H9 (cell line): ENCODE data around the gene ZMPSTE24. TPM values are rescaled to one million over a fixed set of nuclear protein-coding genes. Genes with fewer than 3 reads are reported as not detected.

Experiments used
- DNase-seq: peaks from one replicate; pipeline ENCODE4 v3.0.0-alpha.2; 2017
- H2AFZ ChIP-seq: one replicate; pipeline ENCODE4 v1.6.1; 2013; ENCODE audit warnings: mild to moderate bottlenecking, low read length, control low read depth, moderate library complexity
- H2AK5ac ChIP-seq: 2 replicates; pipeline ENCODE4 v1.6.1; 2013; ENCODE audit warnings: low read length, control low read depth, mixed read lengths; ENCODE audit not compliant: insufficient read length
- H2BK120ac ChIP-seq: one replicate; pipeline ENCODE4 v1.6.1; 2013; ENCODE audit warnings: low read depth, mild to moderate bottlenecking, low read length, control low read depth, inconsistent platforms; ENCODE audit not compliant: poor library complexity, severe bottlenecking
- H2BK12ac ChIP-seq: 2 replicates; pipeline ENCODE4 v1.6.1; 2013; ENCODE audit warnings: low read length, control low read depth, mixed read lengths, low read depth; ENCODE audit not compliant: insufficient read length
- H2BK15ac ChIP-seq: 2 replicates; pipeline ENCODE4 v1.6.1; 2013; ENCODE audit warnings: low read depth, low read length, control low read depth
- H2BK20ac ChIP-seq: one replicate; pipeline ENCODE4 v1.6.1; 2013; ENCODE audit warnings: low read depth, mild to moderate bottlenecking, low read length, control low read depth, inconsistent platforms; ENCODE audit not compliant: poor library complexity, severe bottlenecking
- H2BK5ac ChIP-seq: 2 replicates; pipeline ENCODE4 v1.6.1; 2013; ENCODE audit warnings: low read length, control low read depth, mixed read lengths; ENCODE audit not compliant: insufficient read length
- H3K14ac ChIP-seq: 2 replicates; pipeline ENCODE4 v1.6.1; 2013; ENCODE audit warnings: low read length, control low read depth; ENCODE audit not compliant: insufficient read depth
- H3K18ac ChIP-seq: 2 replicates; pipeline ENCODE4 v1.6.1; 2013; ENCODE audit warnings: low read depth, mild to moderate bottlenecking, mixed read lengths, low read length, control low read depth; ENCODE audit not compliant: insufficient read length
- H3K23ac ChIP-seq: 2 replicates; pipeline ENCODE4 v1.6.1; 2013; ENCODE audit warnings: low read length, control low read depth, mixed read lengths, low read depth; ENCODE audit not compliant: insufficient read length
- H3K23me2 ChIP-seq: 2 replicates; pipeline ENCODE4 v1.6.1; 2013; ENCODE audit warnings: low read depth, mild to moderate bottlenecking, mixed read lengths, low read length, control low read depth; ENCODE audit not compliant: insufficient read length, poor library complexity, severe bottlenecking
- H3K27ac ChIP-seq: 2 replicates; pipeline ENCODE4 v1.5.1; 2013; ENCODE audit warnings: low read length, control low read depth, mixed read lengths, low read depth; ENCODE audit not compliant: insufficient read length
- H3K27me3 ChIP-seq: 2 replicates; pipeline ENCODE4 v1.6.1; 2013; ENCODE audit warnings: low read length, control low read depth, inconsistent platforms; ENCODE audit not compliant: insufficient read depth
- H3K4ac ChIP-seq: 2 replicates; pipeline ENCODE4 v1.6.1; 2013; ENCODE audit warnings: low read depth, mild to moderate bottlenecking, control low read depth, inconsistent platforms, low read length, moderate library complexity
- H3K4me1 ChIP-seq: 2 replicates; pipeline ENCODE4 v1.6.1; 2013; ENCODE audit warnings: low read length, control low read depth, inconsistent platforms; ENCODE audit not compliant: insufficient read depth
- H3K4me2 ChIP-seq: 2 replicates; pipeline ENCODE4 v1.6.1; 2013; ENCODE audit warnings: low read length, control low read depth, mixed read lengths; ENCODE audit not compliant: insufficient read length, insufficient read depth
- H3K56ac ChIP-seq: 2 replicates; pipeline ENCODE4 v1.6.1; 2013; ENCODE audit warnings: low read depth, mild to moderate bottlenecking, mixed read lengths, low read length, control low read depth; ENCODE audit not compliant: insufficient read length
- H3K79me1 ChIP-seq: 2 replicates; pipeline ENCODE4 v1.6.1; 2013; ENCODE audit warnings: low read depth, mild to moderate bottlenecking, moderate library complexity, low read length, control low read depth, inconsistent platforms; ENCODE audit not compliant: insufficient read depth, poor library complexity, severe bottlenecking
- H3K79me2 ChIP-seq: 2 replicates; pipeline ENCODE4 v1.6.1; 2013; ENCODE audit warnings: low read length, control low read depth, inconsistent platforms; ENCODE audit not compliant: insufficient read depth
- H3K9ac ChIP-seq: 2 replicates; pipeline ENCODE4 v1.6.1; 2013; ENCODE audit warnings: low read length, control low read depth, mixed read lengths; ENCODE audit not compliant: insufficient read length; ENCODE audit errors: extremely low read depth
- H3K9me3 ChIP-seq: one replicate; pipeline ENCODE4 v1.6.1; 2013; ENCODE audit warnings: low read depth, low read length, inconsistent platforms; ENCODE audit not compliant: control insufficient read depth
- H3T11ph ChIP-seq: one replicate; pipeline ENCODE4 v1.6.1; 2013; ENCODE audit warnings: mild to moderate bottlenecking, low read length, control low read depth, inconsistent platforms
- H4K20me1 ChIP-seq: one replicate; pipeline ENCODE4 v1.6.1; 2013; ENCODE audit not compliant: control insufficient read depth, insufficient read length, insufficient read depth
- H4K5ac ChIP-seq: 2 replicates; pipeline ENCODE4 v1.6.1; 2013; ENCODE audit warnings: low read depth, mild to moderate bottlenecking, mixed read lengths, low read length, control low read depth; ENCODE audit not compliant: insufficient read length
- H4K8ac ChIP-seq: replicated peaks from 2 replicates; pipeline ENCODE4 v1.6.1; 2013; ENCODE audit warnings: low read length, control low read depth, mixed read lengths, low read depth; ENCODE audit not compliant: insufficient read length
- H4K91ac ChIP-seq: 2 replicates; pipeline ENCODE4 v1.6.1; 2013; ENCODE audit warnings: low read depth, mild to moderate bottlenecking, moderate library complexity, mixed read lengths, low read length, control low read depth; ENCODE audit not compliant: insufficient read length
- H3K27ac Mint-ChIP-seq, 3 experiments: 2 replicates in 2 of 3; 3 replicates in 1 of 3; pipeline ENCODE4 v1.8.0; 2020 to 2021; ENCODE audit warnings: mixed read lengths in 3 of 3, mild to moderate bottlenecking in 1 of 3, moderate library complexity in 1 of 3
- H3K27me3 Mint-ChIP-seq: 2 replicates; pipeline ENCODE4 v1.8.0; 2021; ENCODE audit warnings: low read depth, mild to moderate bottlenecking, moderate library complexity, mixed read lengths
- H3K36me3 Mint-ChIP-seq, 3 experiments: 2 replicates in 2 of 3; 3 replicates in 1 of 3; pipeline ENCODE4 v1.8.0; 2020 to 2021; ENCODE audit warnings: low read depth in 3 of 3, mixed read lengths in 3 of 3; ENCODE audit not compliant: insufficient read depth in 1 of 3
- H3K4me1 Mint-ChIP-seq, 2 experiments: 2 replicates each; pipeline ENCODE4 v1.8.0; 2020; ENCODE audit warnings: mixed read lengths in 2 of 2
- H3K4me3 Mint-ChIP-seq, 2 experiments: 2 replicates in 1 of 2; 3 replicates in 1 of 2; pipeline ENCODE4 v1.8.0; 2020 to 2021; ENCODE audit warnings: mild to moderate bottlenecking in 2 of 2, mixed read lengths in 2 of 2, moderate library complexity in 1 of 2
- H3K9me3 Mint-ChIP-seq, 2 experiments: 2 replicates in 1 of 2; 3 replicates in 1 of 2; pipeline ENCODE4 v1.8.0; 2020; ENCODE audit warnings: mild to moderate bottlenecking in 2 of 2, mixed read lengths in 2 of 2, moderate library complexity in 1 of 2
- CTCF ChIP-seq: fragments of 200-600 bp; sonication (generic); conservative IDR thresholded peaks from 3 replicates; pipeline ENCODE4 v1.8.0; 2021; ENCODE audit warnings: antibody characterized with exemption, mild to moderate bottlenecking
- WGBS: extraction: QIAGEN DNeasy Blood & Tissue Kit; methylation state at CpG from one replicate; pipeline ENCODE4 v1.1.7; 2013; ENCODE audit warnings: missing lambda C conversion rate, low lambda C conversion rate, mixed read lengths; ENCODE audit not compliant: insufficient read length; ENCODE audit errors: extremely low coverage; 5-methylcytosine and 5-hydroxymethylcytosine counted together
- total RNA-seq: library from RNA; stranded (reverse); gene quantifications from 2 replicates; pipeline ENCODE4 v1.2.1, GENCODE V29; 2021

The ZMPSTE24 gene
- total RNA-seq, 1 experiment from 2014 or later: 47.6 TPM

- H4K91ac ChIP-seq: no peak overlapping the region
- no peak overlapping the region for H3K4ac ChIP-seq
- Mint-ChIP-seq H3K27me3 (no peaks in the 10 kb centered on the region), H3K36me3 (peaks cover 6 to 46% (median 20%) of the 10 kb centered on the region in 3 experiments; a peak in 6 of 7 replicates), H3K9me3 (no peaks in the 10 kb centered on the region; a peak in 1 of 5 replicates), H3K27ac (no peak overlapping the region), H3K4me1 (no peaks in the 10 kb centered on the region), H3K4me3 (no peak overlapping the region)
- H3K9ac ChIP-seq: no peak overlapping the region
- no peak overlapping the region for H3K4me2 ChIP-seq
- H3K79me1 ChIP-seq: no peaks in the 10 kb centered on the region
- H3K79me2 ChIP-seq: no peaks in the 10 kb centered on the region
- no peaks in the 10 kb centered on the region for H3K4me1 ChIP-seq
- H3K9me3 ChIP-seq: no peaks in the 10 kb centered on the region
- no peak overlapping the region for H3K23ac ChIP-seq
- H2BK12ac ChIP-seq: no peak overlapping the region
- no peak overlapping the region for H2AFZ ChIP-seq
- H3K27ac ChIP-seq: no peak overlapping the region
- no peak overlapping the region for H2AK5ac ChIP-seq
- no peak overlapping the region for H3K18ac ChIP-seq
- H2BK15ac ChIP-seq: no peak overlapping the region
- no peak overlapping the region for H3T11ph ChIP-seq
- DNase-seq: no peak
- no peak overlapping the region for H2BK20ac ChIP-seq
- no peak overlapping the region for H3K14ac ChIP-seq
- no peak overlapping the region for H2BK5ac ChIP-seq
- no peaks in the 10 kb centered on the region for H3K23me2 ChIP-seq
- H2BK120ac ChIP-seq: no peak overlapping the region
- H3K56ac ChIP-seq: no peak overlapping the region
- no CpG with 5 or more reads among the region's 2 CpGs for WGBS
- H4K8ac ChIP-seq: no peak overlapping the region
- no peak overlapping the region for H4K5ac ChIP-seq
- no peak for TF ChIP-seq CTCF
- no peaks in the 10 kb centered on the region for H4K20me1 ChIP-seq
- no peaks in the 10 kb centered on the region for H3K27me3 ChIP-seq
Measured at GRCh38 chr1:40281853-40282252, 23.8 kb downstream of the ZMPSTE24 start.
